ENCODE results near the gene C2CD4A. TPM values are rescaled to one million over a fixed set of nuclear protein-coding genes. Genes with fewer than 3 reads are reported as not detected.

C2CD4A gene
- total and polyA plus RNA-seq, 10 of the 15 experiments (the other 5 are each of a cell fraction or from before 2014, with no cell fraction given) = not detected

DNA sequence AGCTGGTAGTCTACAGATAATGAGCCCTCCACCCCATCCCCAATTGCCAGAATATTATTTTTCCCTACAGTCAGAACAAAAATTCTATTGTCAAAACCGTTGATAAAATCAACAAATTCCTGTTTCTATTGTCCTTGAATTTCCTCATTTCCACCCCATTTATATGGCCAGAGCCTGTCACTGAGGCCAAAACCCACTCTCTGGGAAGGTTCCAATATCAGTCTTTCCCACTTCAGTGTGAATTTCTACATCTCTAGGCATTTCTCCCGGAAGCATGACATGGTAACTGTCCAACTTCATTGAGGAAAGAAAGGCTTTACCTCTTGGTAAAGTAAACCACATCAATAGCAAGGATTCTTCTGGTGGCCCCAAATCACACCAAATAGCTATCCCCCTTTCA lies 41.6 kb downstream of the C2CD4A start:
- ChIA-PET SMC1A (ENCODE audit: uncharacterized antibody, unreplicated experiment) (interaction anchor here (0.8 kb wide), 1 partner anchor 16 kb away, joined by 3 read pairs; no protein-coding TSS in a partner anchor), CTCF (no interaction called here), RAD21 (ENCODE audit: unreplicated experiment) (no interaction called here), POLR2A (no interaction called here)
- no peaks in the 10 kb centered on the region for H4K20me1 ChIP-seq (ENCODE audit: control insufficient read depth, insufficient read depth)
- FAIRE-seq = no peak
- no peak overlapping the region for H3K27ac ChIP-seq (ENCODE audit: control insufficient read depth, insufficient read depth)
- BruUV-seq (replicated peaks) = no TSS peak
- no peaks in the 10 kb centered on the region for H3K79me2 ChIP-seq (ENCODE audit: control insufficient read depth, insufficient read depth, low read length)
- intact Hi-C loops (cut with micrococcal nuclease; ENCODE audit: unreplicated experiment) (no loop called here), in situ Hi-C loops (cut with MboI) (no loop called here)
- no peaks in the 10 kb centered on the region for H3K9me3 ChIP-seq (replicated peaks; ENCODE audit: control insufficient read depth, insufficient read depth, low read length)
- ATAC-seq = no peak
- 0% methylated on average over 2 of the region's 2 CpGs for WGBS (ENCODE audit: insufficient coverage, insufficient replicate concordance, low lambda C conversion rate, missing lambda C conversion rate)
- TF ChIP-seq USF2 (IDR thresholded peaks at IDR 0.05; ENCODE audit: borderline replicate concordance, low read depth, low read length) (no peak), ZBTB33 (IDR thresholded peaks at IDR 0.05) (no peak), YBX1 (IDR thresholded peaks at IDR 0.05) (no peak), ATF2 (IDR thresholded peaks at IDR 0.05; ENCODE audit: low read length) (no peak), HDGF (IDR thresholded peaks at IDR 0.05) (no peak), FOS (IDR thresholded peaks at IDR 0.05; ENCODE audit: borderline replicate concordance, extremely low read depth, insufficient read length) (no peak), SP1 (IDR thresholded peaks at IDR 0.05; ENCODE audit: low read depth, low read length) (no peak), CREM (IDR thresholded peaks at IDR 0.05; ENCODE audit: low read depth) (no peak), BCL11A (IDR thresholded peaks at IDR 0.05; ENCODE audit: low read depth, low read length) (no peak), SMARCA5 (IDR thresholded peaks at IDR 0.05) (no peak), PAX5 (IDR thresholded peaks at IDR 0.05; ENCODE audit: borderline replicate concordance, low read depth, low read length) (no peak), IRF5 (IDR thresholded peaks at IDR 0.05; ENCODE audit: borderline replicate concordance) (no peak)
- DNase-seq (ENCODE audit: low read depth, low spot score) = no peak
- no peaks in the 10 kb centered on the region for H3K36me3 ChIP-seq (ENCODE audit: control insufficient read depth in 2 of 2, insufficient read depth in 2 of 2, low read length in 1 of 2)
- no peak overlapping the region for H2AFZ ChIP-seq (ENCODE audit: control insufficient read depth, low read depth, low read length)
- no peak overlapping the region for H3K4me3 ChIP-seq
- no peak overlapping the region for H3K4me2 ChIP-seq (ENCODE audit: control insufficient read depth, insufficient read depth)
- H3K27me3 ChIP-seq (replicated peaks in 1 of 2; ENCODE audit: control insufficient read depth in 2 of 2, insufficient read depth in 2 of 2, low read length in 1 of 2) = no peaks in the 10 kb centered on the region
- no peak overlapping the region for H3K9ac ChIP-seq (ENCODE audit: control insufficient read depth, insufficient read depth, low read length)
- no peaks in the 10 kb centered on the region for H3K4me1 ChIP-seq (ENCODE audit: control insufficient read depth, insufficient read depth, low read length)

Data from GM12878 (cell line).